CD4-positive, alpha-beta memory T cell (primary cell): ENCODE data around the gene FNDC8. TPM values are rescaled to one million over a fixed set of nuclear protein-coding genes. Genes with fewer than 3 reads are reported as not detected.
A peak's percentile ranks its signal among the peaks of the same experiment; 100 is the strongest.

Experiments
- CTCF ChIA-PET: fragments of 350-600 bp; sonication (Branson Sonifier 250); formaldehyde crosslinking; loops from one replicate; lab custom pipeline; 2021; ENCODE audit warnings: inconsistent platforms; ENCODE audit not compliant: partially characterized antibody; lab: Charles Lee
- POLR2A ChIA-PET: fragments of 350-600 bp; sonication (Branson Sonifier 250); formaldehyde crosslinking; loops from one replicate; lab custom pipeline; 2021; ENCODE audit not compliant: partially characterized antibody; lab: Charles Lee
- DNase-seq, 5 donors: peaks; one replicate each; pipeline versions ENCODE4 v3.0.0 to v3.0.0-alpha.2; 2020 to 2022; ENCODE audit warnings: mixed read lengths in 1 of 5
- H3K27ac ChIP-seq: one replicate; pipeline ENCODE4 v1.7.0; 2013; ENCODE audit warnings: low read depth, low read length
- H3K27me3 ChIP-seq: 2 replicates; pipeline ENCODE4 v1.7.0; 2013; ENCODE audit warnings: mild to moderate bottlenecking, low read length, moderate library complexity; ENCODE audit not compliant: insufficient read depth
- H3K36me3 ChIP-seq: 2 replicates; pipeline ENCODE4 v1.7.0; 2013; ENCODE audit warnings: mild to moderate bottlenecking, low read length, moderate library complexity; ENCODE audit not compliant: insufficient read depth
- H3K4me1 ChIP-seq: 2 replicates; pipeline ENCODE4 v1.7.0; 2013; ENCODE audit warnings: mild to moderate bottlenecking, low read length, moderate library complexity; ENCODE audit not compliant: insufficient read depth
- H3K4me3 ChIP-seq, 2 donors: one replicate each; pipeline ENCODE4 v1.7.0; 2013; ENCODE audit warnings: low read length in 2 of 2, mild to moderate bottlenecking in 1 of 2
- H3K9me3 ChIP-seq, 2 donors: one replicate each; pipeline ENCODE4 v1.7.0; 2013; ENCODE audit warnings: low read length in 2 of 2, control low read depth in 1 of 2; ENCODE audit not compliant: control insufficient read depth in 1 of 2
- H3K27ac Mint-ChIP-seq, 7 donors: one replicate each; pipeline ENCODE4 v1.8.0; 2020 to 2021; ENCODE audit warnings: mixed read lengths in 7 of 7, mild to moderate bottlenecking in 6 of 7, inconsistent platforms in 3 of 7, moderate library complexity in 3 of 7
- H3K27me3 Mint-ChIP-seq, 2 donors: one replicate each; pipeline ENCODE4 v1.8.0; 2020 to 2021; ENCODE audit warnings: mixed read lengths in 2 of 2
- H3K36me3 Mint-ChIP-seq, 2 donors: one replicate each; pipeline ENCODE4 v1.8.0; 2020 to 2021; ENCODE audit warnings: mixed read lengths in 2 of 2, inconsistent platforms in 1 of 2, mild to moderate bottlenecking in 1 of 2
- H3K4me1 Mint-ChIP-seq, 4 donors: one replicate each; pipeline ENCODE4 v1.8.0; 2020 to 2021; ENCODE audit warnings: mixed read lengths in 4 of 4, mild to moderate bottlenecking in 1 of 4
- H3K4me3 Mint-ChIP-seq, 8 donors: one replicate each; pipeline ENCODE4 v1.8.0; 2020 to 2021; ENCODE audit warnings: mixed read lengths in 8 of 8, mild to moderate bottlenecking in 7 of 8, moderate library complexity in 6 of 8, inconsistent platforms in 3 of 8
- H3K9me3 Mint-ChIP-seq, 8 donors: one replicate each; pipeline ENCODE4 v1.8.0; 2020 to 2021; ENCODE audit warnings: mixed read lengths in 8 of 8, mild to moderate bottlenecking in 5 of 8, inconsistent platforms in 3 of 8, moderate library complexity in 1 of 8
- intact Hi-C: fragments of 100-400 bp; cut with micrococcal nuclease; formaldehyde crosslinking; loops from one replicate; pipeline ENCODE4 v1.15.1; 2023
- polyA plus RNA-seq, 2 donors: library from polyadenylated mRNA; unstranded; fragments of 300-500 nt; fragmentation: Illumina TruSeq; gene quantifications; one replicate each; pipeline ENCODE4 v1.2.3, GENCODE V29; 2021
- total RNA-seq, 2 experiments: library from RNA; stranded (reverse); gene quantifications; one replicate each; pipeline ENCODE4 v1.2.3, GENCODE V29; 2021

The FNDC8 gene
- total and polyA plus RNA-seq, 4 experiments from 2014 or later = not detected

DNA sequence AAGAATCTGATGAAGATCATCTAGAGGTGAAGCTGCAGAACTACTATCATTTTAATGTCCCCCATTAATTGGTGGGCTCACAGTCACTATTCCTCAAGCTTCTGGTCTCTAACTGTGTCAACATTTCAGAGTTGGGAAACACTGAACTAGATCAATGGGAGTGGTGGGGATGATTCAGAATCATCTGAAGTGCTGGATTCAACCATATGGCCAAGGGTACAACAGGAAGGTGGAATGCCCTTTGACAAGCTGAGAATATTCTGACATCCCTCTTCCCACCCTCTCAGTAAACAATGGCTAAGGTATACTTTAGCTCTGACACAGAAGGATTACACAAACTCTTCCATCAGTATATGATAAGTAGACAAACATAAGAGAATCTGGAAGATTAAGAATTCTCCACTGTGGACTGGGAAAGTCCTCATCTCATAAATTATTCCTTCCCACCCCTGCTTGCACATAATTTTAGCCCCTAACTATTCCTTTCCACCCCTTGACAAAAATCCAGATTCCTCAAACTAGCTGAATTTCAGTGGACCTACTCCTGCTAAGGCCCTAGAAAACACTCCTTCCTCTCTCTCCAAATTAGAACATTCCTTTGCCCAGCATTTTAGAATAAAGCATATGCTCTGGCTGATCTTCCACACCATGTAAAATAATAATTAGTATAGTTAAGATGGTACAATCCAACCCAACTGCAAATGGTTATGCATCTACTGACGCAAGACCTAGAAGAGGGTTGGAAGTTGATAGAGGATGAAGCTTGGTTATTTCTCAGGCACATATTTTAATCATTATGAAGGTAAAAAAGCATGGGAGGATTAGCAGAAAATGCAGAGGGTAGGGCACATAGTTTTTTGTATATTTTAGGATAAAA, 41.6 kb upstream of the FNDC8 start:
- H3K4me1 ChIP-seq = peaks cover 72% of the 10 kb centered on the region
- intact Hi-C loops = no loop called here
- H3K4me3 Mint-ChIP-seq = peak overlapping the region in 7 of 8 donors; percentile 13 to 58 (median 28)

DNA sequence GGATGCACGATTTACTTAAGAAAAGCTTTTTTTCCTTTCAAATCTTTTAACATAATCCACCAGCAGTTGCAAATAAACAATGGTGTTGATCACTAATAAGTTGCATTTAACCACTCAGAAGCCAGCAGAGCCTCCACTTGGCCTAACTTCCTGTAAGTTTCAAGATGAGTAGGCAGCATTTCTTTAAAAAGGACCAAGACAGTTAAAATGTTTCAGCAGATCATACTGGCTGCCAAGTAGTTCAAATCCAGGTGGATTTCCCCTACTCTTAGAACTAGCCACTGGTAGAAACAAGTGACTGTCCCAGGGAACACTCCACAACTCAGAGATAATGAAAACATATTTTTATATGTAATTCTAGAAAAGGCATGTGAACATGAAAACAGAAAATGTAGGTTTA, 40.9 kb upstream of the FNDC8 start:
- H3K27ac ChIP-seq = peak overlapping the region; percentile 13
- no peaks in the 10 kb centered on the region for H3K36me3 ChIP-seq
- H3K27me3 Mint-ChIP-seq = no peaks in the 10 kb centered on the region
- DNase-seq = no peak
- H3K9me3 ChIP-seq = no peaks in the 10 kb centered on the region
- peak overlapping the region in 6 of 8 donors; percentile 13 to 58 (median 30) for H3K4me3 Mint-ChIP-seq
- H3K9me3 Mint-ChIP-seq = no peaks in the 10 kb centered on the region
- peaks cover 72% of the 10 kb centered on the region for H3K4me1 ChIP-seq
- POLR2A ChIA-PET = interaction anchor here (0.8 to 2.1 kb wide), 4 partner anchors 8 to 57 kb away, joined by 3 to 14 read pairs (median 4); partner anchors contain the start of gene RFFL
- CTCF ChIA-PET = interaction anchor here (1.2 to 3.4 kb wide), 5 partner anchors 9 to 81 kb away, joined by 3 to 12 read pairs (median 4); partner anchors contain the start of gene RFFL
- peaks cover 47 to 71% (median 63%) of the 10 kb centered on the region in 4 donors for H3K4me1 Mint-ChIP-seq
- H3K27ac Mint-ChIP-seq = peak overlapping the region; percentile 6 to 86 (median 64)
- no peak overlapping the region for H3K4me3 ChIP-seq
- intact Hi-C loops = no loop called here
- H3K36me3 Mint-ChIP-seq = peaks cover 3 to 5% of the 10 kb centered on the region in 2 donors
- no peaks in the 10 kb centered on the region for H3K27me3 ChIP-seq

More for the DNA sequence above, 41.6 kb upstream of the FNDC8 start:
- DNase-seq = no peak
- H3K4me3 ChIP-seq = no peak overlapping the region
- H3K36me3 ChIP-seq = no peaks in the 10 kb centered on the region
- ChIA-PET CTCF (interaction anchor here (1.2 to 3.4 kb wide), 5 partner anchors 9 to 81 kb away, joined by 3 to 12 read pairs (median 4); partner anchors contain the start of gene RFFL), POLR2A (interaction anchor here (0.8 to 2.1 kb wide), 3 partner anchors 9 to 39 kb away, joined by 3 to 14 read pairs (median 4); partner anchors contain the start of gene RFFL)
- no peaks in the 10 kb centered on the region for H3K9me3 ChIP-seq
- peaks cover 47 to 71% (median 65%) of the 10 kb centered on the region in 4 donors for H3K4me1 Mint-ChIP-seq
- no peaks in the 10 kb centered on the region for H3K27me3 ChIP-seq
- H3K27ac ChIP-seq = no peak overlapping the region
- H3K9me3 Mint-ChIP-seq = no peaks in the 10 kb centered on the region
- H3K27me3 Mint-ChIP-seq = no peaks in the 10 kb centered on the region
- peaks cover 2 to 3% of the 10 kb centered on the region in 2 donors for H3K36me3 Mint-ChIP-seq
- H3K27ac Mint-ChIP-seq = peak overlapping the region; percentile 1 to 86 (median 47)

DNA sequence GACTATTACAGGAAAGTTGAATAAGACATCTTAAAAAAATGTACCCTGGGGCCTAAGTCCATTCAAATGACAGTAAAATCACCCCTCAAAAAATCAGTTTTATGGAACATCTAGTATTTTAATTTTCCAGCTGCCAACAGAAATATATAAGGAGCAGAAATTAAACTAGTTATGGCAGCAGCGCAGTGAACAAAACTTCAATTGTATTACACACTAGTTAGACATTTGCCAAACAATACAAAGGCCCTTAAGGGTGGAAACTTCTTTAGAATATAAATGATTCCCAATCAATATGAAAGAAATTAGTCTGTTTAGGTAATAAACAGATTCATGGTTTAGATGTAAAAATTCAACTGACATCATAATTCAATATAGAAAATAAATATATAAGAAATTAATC, 39.8 kb upstream of the FNDC8 start:
- no peak overlapping the region for H3K4me3 Mint-ChIP-seq
- no peaks in the 10 kb centered on the region for H3K9me3 Mint-ChIP-seq
- POLR2A ChIA-PET = interaction anchor here (0.7 to 1.7 kb wide), 8 partner anchors 8 to 83 kb away, joined by 3 to 15 read pairs (median 4); partner anchors contain the start of gene RFFL
- H3K36me3 Mint-ChIP-seq = peaks cover 3 to 5% of the 10 kb centered on the region in 2 donors
- Histone ChIP-seq H3K36me3 (no peaks in the 10 kb centered on the region), H3K4me3 (no peak overlapping the region), H3K27ac (peak overlapping the region; percentile 13), H3K4me1 (peaks cover 78% of the 10 kb centered on the region), H3K27me3 (no peaks in the 10 kb centered on the region), H3K9me3 (no peaks in the 10 kb centered on the region)
- DNase-seq = no peak
- intact Hi-C loops = no loop called here
- CTCF ChIA-PET = interaction anchor here (1.5 to 3.4 kb wide), 2 partner anchors 8 to 18 kb away, joined by 12 read pairs; partner anchors contain the start of gene RFFL
- peak overlapping the region in 3 of 7 donors; percentile 5 to 71 (median 13) for H3K27ac Mint-ChIP-seq
- H3K4me1 Mint-ChIP-seq = peaks cover 55 to 79% (median 71%) of the 10 kb centered on the region in 4 donors
- no peaks in the 10 kb centered on the region for H3K27me3 Mint-ChIP-seq

DNA sequence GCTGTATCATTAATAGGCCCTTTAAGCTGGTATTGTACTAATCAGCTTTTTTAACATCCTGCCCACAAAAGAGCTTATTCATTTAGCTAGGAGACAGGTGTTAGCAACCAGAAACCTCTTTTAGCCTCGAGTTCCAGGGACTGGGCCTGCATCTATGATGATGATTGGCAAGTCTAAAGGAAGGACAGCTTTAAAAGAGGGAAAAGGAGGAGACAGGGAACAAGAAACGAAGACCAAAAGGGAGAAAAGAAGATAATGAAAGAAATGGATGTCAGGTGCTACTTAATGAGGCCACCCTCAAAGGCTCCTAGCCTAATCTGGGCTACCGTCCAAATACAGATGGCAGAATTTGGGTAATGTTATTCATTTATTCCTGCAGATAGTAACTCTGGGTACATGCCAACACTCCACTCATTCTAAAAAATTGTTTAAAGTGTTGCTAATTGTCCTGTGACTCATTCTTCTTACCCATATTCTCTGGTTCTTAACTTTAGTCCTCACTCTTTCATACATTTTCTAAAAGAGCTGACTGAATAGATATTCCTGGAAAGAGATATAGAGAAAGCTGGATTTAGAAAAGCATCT, 39.2 kb upstream of the FNDC8 start:
- peak overlapping the region; percentile 52 for H3K27ac ChIP-seq
- DNase-seq = peak in 2 of 5 donors; percentile 26 to 49
- Mint-ChIP-seq H3K36me3 (peaks cover 3 to 5% of the 10 kb centered on the region in 2 donors), H3K27me3 (no peaks in the 10 kb centered on the region), H3K27ac (peak overlapping the region; percentile 71 to 98 (median 97)), H3K9me3 (no peaks in the 10 kb centered on the region), H3K4me3 (peak overlapping the region; percentile 58 to 83 (median 76)), H3K4me1 (peaks cover 58 to 82% (median 74%) of the 10 kb centered on the region in 4 donors)
- ChIA-PET CTCF (interaction anchor here (0.7 to 3.4 kb wide), 9 partner anchors 8 to 85 kb away, joined by 3 to 12 read pairs (median 3); partner anchors contain the start of gene RFFL), POLR2A (interaction anchor here (0.7 to 1.7 kb wide), 11 partner anchors 9 to 121 kb away, joined by 3 to 15 read pairs (median 3); partner anchors contain the start of genes CCT6B, RFFL and ZNF830)
- intact Hi-C loops = no loop called here
- H3K4me1 ChIP-seq = peaks cover 82% of the 10 kb centered on the region
- H3K9me3 ChIP-seq = no peaks in the 10 kb centered on the region
- H3K36me3 ChIP-seq = no peaks in the 10 kb centered on the region
- H3K4me3 ChIP-seq = no peak overlapping the region
- no peaks in the 10 kb centered on the region for H3K27me3 ChIP-seq

DNA sequence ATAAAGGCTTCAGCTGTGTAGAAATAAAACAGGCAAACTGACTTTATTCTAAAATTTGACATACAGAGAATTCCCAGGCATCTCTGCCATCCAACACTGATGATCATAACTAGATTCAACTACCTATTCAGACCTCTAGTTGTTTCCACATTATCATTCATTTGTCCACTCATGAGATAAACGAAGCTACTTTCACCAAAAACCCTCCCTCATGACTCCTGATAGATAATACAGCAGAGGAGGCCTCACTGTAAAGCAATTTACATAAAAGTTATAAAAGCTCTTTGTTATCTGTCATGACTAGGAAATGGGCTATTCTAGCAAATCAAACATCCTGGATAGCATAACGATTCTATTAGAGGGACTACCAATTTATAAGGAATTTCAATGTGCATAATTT, 38.3 kb upstream of the FNDC8 start:
- no peak overlapping the region for H3K4me3 ChIP-seq
- Mint-ChIP-seq H3K9me3 (no peaks in the 10 kb centered on the region), H3K4me1 (peaks cover 53 to 83% (median 75%) of the 10 kb centered on the region in 4 donors), H3K4me3 (peak overlapping the region in 5 of 8 donors; percentile 2 to 75 (median 43)), H3K36me3 (peaks cover 0 to 4% of the 10 kb centered on the region in 2 donors), H3K27me3 (no peaks in the 10 kb centered on the region), H3K27ac (peak overlapping the region; percentile 61 to 98 (median 82))
- no peaks in the 10 kb centered on the region for H3K9me3 ChIP-seq
- no peak for DNase-seq
- intact Hi-C loops = no loop called here
- ChIA-PET CTCF (interaction anchor here (0.8 to 1.5 kb wide), 7 partner anchors 10 to 102 kb away, joined by 3 to 12 read pairs (median 3); partner anchors contain the start of gene RFFL), POLR2A (interaction anchor here (0.7 to 1.7 kb wide), 7 partner anchors 10 to 122 kb away, joined by 3 to 15 read pairs (median 4); partner anchors contain the start of genes CCT6B, RFFL and ZNF830)
- peaks cover 81% of the 10 kb centered on the region for H3K4me1 ChIP-seq
- H3K27me3 ChIP-seq = no peaks in the 10 kb centered on the region
- H3K36me3 ChIP-seq = no peaks in the 10 kb centered on the region
- peak overlapping the region; percentile 52 for H3K27ac ChIP-seq

DNA sequence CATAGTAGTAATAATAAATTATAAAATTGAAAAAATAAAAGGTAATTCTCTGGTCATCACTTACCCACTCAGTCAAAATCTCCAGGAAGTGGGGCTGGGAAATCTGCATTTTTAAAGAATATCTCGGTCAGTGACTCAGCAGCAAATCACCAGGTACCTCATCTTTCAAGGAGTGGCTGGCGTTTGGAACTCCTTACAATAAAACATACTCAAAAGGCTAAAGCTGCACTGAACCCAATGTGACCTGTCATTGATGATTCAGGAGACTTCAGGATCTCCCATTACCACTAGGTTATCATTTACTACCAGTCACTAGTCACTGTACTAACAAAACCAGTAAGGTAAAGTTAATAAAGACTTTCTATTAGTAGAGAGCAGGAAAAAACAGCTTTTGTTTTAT, 36.4 kb upstream of the FNDC8 start:
- intact Hi-C loops = no loop called here
- no peaks in the 10 kb centered on the region for H3K36me3 ChIP-seq
- peak overlapping the region; percentile 55 to 99 (median 83) for H3K27ac Mint-ChIP-seq
- peaks cover 49 to 82% (median 71%) of the 10 kb centered on the region in 4 donors for H3K4me1 Mint-ChIP-seq
- no peaks in the 10 kb centered on the region for H3K27me3 ChIP-seq
- no peak overlapping the region for H3K4me3 ChIP-seq
- H3K4me1 ChIP-seq = peaks cover 78% of the 10 kb centered on the region
- ChIA-PET POLR2A (interaction anchor here (0.8 to 4.0 kb wide), 8 partner anchors 10 to 452 kb away, joined by 3 to 27 read pairs (median 4); partner anchors contain the start of genes LIG3, RFFL and SLFN12L), CTCF (interaction anchor here (1.1 to 4.9 kb wide), 6 partner anchors 8 to 86 kb away, joined by 3 to 34 read pairs (median 4); partner anchors contain the start of genes RAD51D and RFFL)
- H3K27me3 Mint-ChIP-seq = no peaks in the 10 kb centered on the region
- peak overlapping the region; percentile 28 for H3K27ac ChIP-seq
- H3K9me3 Mint-ChIP-seq = no peaks in the 10 kb centered on the region
- H3K4me3 Mint-ChIP-seq = peak overlapping the region in 7 of 8 donors; percentile 59 to 99 (median 69)
- no peaks in the 10 kb centered on the region for H3K9me3 ChIP-seq
- peaks cover 0 to 18% of the 10 kb centered on the region in 2 donors for H3K36me3 Mint-ChIP-seq
- no peak for DNase-seq
